GM18951 (cell line): Measurements from ENCODE around the gene RGL4.

Experiments used
- POLR2A ChIP-seq: IDR thresholded peaks from 4 replicates; pipeline ENCODE4 v1.6.1; 2011; ENCODE audit warnings: mild to moderate bottlenecking; ENCODE audit not compliant: insufficient read length, insufficient read depth; ENCODE audit errors: extremely low read depth
- in situ Hi-C: fragments of 300-500 bp; cut with MboI; formaldehyde crosslinking; loops from one replicate; pipeline ENCODE4 v1.12.0; 2022; ENCODE audit warnings: low sequenced_read_pairs, mixed read lengths, inconsistent platforms; ENCODE audit not compliant: unreplicated experiment

RGL4 gene

DNA sequence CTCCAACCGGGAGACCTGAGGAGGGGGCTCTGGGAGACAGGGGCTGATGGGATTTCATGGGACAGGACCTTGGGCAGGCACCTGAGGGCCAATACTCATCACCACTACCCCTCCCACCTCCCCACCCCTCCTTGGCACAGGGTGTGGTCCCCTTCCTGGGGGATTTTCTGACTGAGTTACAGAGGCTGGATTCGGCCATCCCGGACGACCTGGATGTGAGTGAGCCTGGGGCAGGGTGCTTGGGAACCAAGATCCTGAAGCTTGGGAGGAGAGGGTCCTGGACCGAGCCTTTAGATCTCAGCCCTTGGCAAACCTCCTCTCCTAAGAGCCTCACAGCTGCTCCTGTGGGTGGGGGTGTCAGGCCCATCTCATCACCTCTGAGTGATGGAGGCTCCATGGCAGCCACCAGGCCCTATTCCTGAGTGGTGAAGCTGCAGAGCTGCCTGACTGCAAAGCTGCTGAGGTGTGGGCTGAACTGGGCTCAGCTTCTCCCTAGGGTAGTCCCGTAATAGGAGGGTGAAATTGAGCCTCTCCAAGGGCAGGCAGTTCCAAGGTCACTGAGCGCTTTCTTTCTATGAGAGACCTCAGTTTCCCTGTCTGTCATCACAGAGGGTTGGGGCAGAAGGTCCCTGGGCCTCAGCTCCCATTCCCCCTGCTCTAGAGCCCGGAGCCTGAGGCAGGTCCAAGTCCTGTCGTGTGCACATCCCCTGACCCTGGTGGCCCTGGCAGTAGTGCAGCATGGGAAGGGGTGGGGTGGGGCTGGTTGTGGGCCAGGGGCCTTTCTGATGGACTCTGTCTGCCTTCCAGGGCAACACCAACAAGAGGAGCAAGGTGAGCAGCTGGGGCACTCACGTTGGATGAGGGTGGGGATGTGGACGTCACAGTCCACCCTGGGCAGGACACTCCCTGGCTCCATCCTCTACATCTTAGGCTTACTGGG is 6.5 kb downstream of the RGL4 start:
- no peak for TF ChIP-seq POLR2A
- in situ Hi-C loops, result no loop called here

DNA sequence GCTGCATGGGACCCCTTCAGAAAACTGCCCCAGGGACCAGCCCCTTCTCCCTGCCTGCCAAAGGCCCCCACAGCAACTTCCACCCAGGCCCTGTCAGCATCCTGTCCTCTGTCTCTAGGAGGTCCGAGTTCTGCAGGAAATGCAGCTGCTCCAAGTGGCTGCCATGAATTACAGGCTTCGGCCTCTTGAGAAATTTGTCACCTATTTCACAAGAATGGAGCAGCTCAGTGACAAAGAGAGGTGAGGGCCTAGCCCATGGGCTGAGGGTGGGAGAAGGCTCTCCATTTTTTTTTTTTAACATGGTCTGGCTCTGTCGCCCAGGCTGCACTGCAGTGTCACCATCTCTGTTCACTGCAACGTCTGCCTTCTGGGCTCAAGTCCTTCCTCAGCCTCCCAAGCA is 7.3 kb downstream of the RGL4 start:
- in situ Hi-C loops, result no loop called here
- TF ChIP-seq POLR2A, result no peak

DNA sequence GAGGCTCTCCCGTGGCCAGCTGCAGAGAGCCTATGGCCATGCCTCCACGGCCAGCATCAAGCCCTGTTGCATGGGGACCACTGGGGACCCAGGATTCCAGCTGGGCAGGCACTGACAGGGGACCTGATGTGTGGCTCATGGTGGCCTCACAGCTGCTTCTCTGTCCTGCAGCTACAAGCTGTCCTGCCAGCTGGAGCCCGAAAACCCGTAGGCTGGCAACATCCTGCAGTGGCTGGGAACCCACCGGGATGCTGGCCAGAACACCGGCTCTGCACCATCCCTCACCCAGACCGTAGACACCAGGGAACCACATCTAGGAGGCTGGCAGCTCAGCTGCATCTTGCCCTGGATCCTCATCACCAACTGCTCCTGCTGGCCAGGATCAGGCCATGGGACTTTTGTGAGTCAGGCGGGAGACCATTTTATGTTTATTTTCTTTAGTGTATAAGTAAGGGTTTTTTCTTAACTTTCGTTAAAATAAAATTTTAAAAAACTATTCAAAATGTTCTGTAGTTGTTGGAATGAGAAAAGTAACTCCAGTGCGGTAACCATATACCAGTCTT is 7.9 kb downstream of the RGL4 start:
- in situ Hi-C loops, result no loop called here
- no peak for TF ChIP-seq POLR2A

DNA sequence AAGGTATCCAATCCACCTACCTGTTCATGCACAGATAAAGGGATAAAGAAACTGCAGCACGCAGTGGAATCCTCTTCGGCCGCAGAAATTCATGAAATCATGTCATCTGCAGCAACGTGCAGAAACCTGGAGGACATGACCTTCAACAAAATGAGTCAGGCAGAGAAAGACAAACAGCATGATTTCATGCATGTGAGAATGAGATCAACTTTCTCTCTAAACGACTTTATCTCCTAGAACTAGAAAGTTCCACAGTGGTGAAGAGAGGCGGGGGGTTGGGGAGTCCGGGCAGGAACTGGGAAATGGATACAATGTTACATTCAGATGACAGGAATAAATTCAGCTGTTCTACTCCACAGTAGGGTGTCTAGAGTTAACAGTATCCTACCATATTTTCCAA is 9.9 kb downstream of the RGL4 start:
- in situ Hi-C loops, result no loop called here
- no peak for TF ChIP-seq POLR2A

DNA sequence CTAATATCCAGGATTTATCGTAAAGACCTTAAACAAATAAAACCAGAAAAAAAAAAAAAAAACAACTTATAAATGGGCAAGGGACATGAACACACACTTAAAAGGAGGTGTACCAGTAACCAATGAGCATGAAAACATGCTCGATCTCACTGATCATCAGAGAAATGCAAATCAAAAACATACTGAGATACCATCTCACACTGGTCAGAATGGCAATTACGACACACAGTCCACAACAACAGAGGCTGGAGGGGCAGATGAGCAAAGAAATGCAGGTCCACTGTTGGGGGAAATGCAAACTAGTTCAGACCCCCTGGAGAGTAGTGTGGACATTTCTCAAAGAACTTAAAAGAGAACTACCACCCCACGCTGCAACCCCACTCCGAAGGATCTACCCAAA is 13.2 kb downstream of the RGL4 start:
- in situ Hi-C loops, result no loop called here
- no peak for TF ChIP-seq POLR2A

DNA sequence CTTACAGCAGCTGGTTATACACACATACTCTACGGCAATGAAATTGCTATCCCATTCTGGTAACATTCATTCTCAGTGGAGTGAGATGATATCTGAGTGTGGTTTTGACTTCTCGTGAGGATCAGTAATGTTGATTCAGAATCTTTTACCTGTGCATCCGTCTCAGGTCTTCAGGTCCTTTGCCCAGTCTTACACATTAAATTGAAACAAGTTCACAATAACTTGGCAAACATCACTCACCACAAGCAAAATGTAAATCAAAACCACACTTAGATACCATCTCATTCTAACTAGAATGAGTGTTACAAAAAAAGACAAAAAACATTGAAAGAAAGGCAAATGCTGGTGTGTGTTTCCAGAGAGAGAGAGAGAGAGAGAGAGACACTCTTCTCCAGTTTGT is 14.0 kb downstream of the RGL4 start:
- in situ Hi-C loops, result no loop called here

DNA sequence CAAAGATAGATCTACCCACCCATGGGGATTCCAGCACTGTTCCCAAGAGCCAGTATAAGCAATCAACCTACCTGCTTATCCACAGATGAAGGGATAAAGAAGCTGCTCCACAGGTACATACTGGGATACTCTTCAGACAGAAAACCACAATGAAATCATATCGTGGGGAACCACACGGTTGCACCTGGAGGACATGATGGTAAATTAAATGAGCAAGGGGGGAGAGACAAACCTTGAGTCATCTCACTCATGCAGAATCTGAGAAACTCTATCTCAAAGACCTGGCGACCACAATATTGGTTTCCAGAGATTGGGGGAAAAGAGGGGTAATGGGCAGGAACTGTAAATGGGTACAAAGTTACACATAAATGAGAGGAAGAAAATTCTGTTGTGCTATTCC is 14.5 kb downstream of the RGL4 start:
- TF ChIP-seq POLR2A, result no peak
- in situ Hi-C loops, result no loop called here

More for the DNA sequence above, 14.0 kb downstream of the RGL4 start:
- no peak for TF ChIP-seq POLR2A

DNA sequence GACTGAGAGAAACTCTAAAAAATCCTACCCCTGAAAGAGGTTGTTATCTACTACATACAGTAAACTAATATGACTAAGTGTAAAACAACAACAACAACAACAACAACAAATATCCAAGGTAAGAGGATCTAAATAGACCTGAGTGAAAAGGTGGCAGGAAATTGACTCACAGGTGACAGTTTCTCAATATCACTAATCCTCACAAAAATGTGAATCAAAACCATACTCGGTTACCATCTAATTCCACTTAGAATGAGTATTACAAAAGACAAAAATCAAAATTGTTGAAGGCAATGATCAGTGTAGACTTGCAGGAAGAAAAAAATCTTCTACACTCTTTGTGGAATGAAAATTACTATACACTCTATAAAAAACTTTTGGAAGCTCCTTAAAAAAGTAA is 17.5 kb downstream of the RGL4 start:
- in situ Hi-C loops, result no loop called here
- TF ChIP-seq POLR2A, result no peak

DNA sequence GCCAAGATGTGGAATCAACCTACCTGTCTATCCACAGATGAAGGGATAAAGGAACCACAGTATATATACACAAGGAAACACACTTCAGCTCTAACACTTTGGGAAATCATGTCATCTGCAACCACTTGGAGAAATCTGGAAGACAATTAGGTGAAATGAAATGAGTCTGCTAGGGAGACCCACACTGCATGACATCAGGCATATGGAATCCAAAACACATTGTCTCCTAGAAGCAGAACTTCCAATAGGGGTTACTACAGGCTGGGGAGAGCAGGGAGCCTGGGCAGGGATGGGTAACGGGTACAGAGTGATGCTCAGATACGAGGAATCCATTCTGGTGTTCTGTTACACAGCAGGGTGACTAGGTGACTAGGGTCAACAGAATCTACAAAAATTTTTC is 18.3 kb downstream of the RGL4 start:
- in situ Hi-C loops, result no loop called here
- TF ChIP-seq POLR2A, result no peak

DNA sequence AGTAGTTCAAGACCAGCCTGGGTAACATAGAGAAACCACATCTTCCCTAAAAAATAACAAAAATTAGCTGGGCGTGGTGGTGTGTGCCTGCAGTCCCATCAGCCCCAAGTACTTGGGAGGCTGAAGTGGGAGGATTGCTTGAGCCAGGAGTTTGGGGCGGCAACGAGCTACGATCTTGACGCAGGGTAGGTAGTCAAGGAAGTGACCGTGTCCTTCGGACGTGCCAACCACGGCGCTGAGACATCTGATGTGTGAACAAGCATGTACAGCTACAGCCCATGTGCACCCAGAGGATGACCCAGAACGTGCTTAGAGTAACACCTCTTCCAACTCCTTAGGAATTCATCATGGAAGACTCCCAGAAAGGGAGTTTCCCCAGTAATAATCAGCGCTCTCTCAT is 21.4 kb downstream of the RGL4 start:
- in situ Hi-C loops, result no loop called here

DNA sequence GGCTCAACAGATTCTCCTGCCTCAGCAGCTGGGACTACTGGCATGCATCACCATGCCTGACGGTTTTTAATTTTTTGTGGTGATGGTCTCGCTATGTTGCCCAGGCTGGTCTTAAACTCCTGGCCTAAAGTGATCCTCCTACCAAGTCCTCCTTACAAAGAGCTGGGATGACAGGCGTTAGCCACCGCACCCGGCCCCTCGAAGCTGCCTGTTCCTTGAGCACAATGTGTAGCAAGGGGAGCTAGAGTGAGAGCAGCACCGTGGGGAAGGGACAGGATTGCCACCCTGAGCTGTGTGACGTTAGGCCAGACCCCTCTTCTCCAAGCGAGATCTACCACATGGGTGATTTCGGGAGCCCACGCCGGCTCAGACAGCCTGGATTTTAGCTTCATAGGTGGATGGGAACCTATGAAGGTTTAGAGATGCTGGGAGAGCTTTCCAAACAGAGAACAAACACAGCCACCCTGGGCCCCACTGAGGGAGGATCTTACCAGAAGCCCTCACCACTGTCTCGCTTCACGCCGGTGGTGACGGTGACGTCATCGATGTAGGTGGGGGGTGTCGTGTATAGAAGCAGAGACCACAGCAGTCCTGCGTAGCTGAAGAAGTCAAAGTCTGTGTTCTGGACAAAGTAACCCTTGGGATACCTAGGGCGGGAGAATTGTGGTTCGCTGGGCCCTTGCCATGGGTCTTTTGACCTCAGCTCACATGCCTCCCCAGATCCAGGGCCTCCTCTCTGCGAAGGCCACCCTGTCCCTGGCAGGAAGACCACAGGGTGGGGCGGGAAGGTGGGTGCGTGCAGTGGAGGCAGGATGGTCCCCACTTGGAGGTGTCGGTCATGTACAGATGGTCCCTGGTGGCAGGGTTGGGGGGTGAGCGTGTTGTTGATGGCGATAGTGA is 23.1 kb downstream of the RGL4 start:
- TF ChIP-seq POLR2A, result no peak
- in situ Hi-C loops, result no loop called here

More for the DNA sequence above, 21.4 kb downstream of the RGL4 start:
- no peak for TF ChIP-seq POLR2A

DNA sequence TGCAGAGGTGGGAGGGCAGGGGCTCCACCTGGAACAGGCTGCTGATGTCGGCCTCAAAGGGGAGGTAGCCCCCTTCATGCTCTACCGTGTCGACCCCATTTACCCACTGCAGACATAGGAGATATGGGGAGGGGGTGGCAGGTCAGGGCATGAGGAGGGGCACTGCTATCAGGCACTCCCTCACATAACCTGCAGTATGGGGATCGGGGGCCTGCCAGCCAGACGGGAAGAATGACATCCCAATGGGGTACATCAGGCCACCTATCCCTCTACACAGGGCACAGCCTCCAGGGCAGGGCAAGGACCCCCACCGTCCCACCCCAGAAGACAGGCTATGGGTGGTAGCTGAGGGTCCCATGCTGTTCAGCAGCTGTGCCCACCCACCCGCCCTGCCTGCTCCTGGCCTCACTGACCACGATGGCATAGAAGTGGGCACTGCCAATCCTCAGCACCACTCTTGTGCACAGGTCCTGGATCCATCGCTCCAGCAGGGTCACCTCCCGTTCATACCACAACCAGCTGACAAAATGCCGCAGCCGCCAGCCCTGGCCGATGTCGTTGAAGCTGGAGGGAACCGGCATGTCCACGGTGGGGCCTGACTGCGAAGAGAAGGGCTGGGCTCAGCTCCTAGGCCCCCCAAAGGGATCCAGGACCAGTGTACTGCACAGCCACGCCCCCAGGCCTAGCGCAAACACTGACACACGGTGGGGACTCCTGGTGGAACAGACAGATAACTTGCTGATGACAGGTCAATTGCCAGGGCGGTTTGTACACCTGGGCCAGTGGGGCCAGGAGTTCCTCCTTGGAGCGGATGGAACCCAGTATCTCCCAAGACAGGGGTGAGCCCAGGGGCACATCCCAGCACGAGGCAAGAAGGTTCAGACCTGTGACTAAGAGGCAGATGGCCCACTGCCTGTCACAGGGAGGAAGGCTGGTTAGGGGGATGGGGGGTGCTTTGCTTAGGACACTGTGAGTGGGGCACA is 24.1 kb downstream of the RGL4 start:
- TF ChIP-seq POLR2A, result no peak
- in situ Hi-C loops, result no loop called here
